MV-4-11 (cell line): ENCODE data around the gene SLC15A2.
A peak's percentile ranks its signal among the peaks of the same experiment; 100 is the strongest.
"Not testable (repeated sequence)": the region's sequence is repeated elsewhere in the genome, so short reads cannot be mapped to it uniquely, and the experiment has no call there.

Experiments
- DNase-seq: peaks from one replicate; lab custom pipeline; 2025; lab: John Stamatoyannopoulos, UW

The SLC15A2 gene

GRCh38 chr3:121926380-121926779 lies 32.2 kb downstream of the SLC15A2 start:
- no peak for DNase-seq

DNA sequence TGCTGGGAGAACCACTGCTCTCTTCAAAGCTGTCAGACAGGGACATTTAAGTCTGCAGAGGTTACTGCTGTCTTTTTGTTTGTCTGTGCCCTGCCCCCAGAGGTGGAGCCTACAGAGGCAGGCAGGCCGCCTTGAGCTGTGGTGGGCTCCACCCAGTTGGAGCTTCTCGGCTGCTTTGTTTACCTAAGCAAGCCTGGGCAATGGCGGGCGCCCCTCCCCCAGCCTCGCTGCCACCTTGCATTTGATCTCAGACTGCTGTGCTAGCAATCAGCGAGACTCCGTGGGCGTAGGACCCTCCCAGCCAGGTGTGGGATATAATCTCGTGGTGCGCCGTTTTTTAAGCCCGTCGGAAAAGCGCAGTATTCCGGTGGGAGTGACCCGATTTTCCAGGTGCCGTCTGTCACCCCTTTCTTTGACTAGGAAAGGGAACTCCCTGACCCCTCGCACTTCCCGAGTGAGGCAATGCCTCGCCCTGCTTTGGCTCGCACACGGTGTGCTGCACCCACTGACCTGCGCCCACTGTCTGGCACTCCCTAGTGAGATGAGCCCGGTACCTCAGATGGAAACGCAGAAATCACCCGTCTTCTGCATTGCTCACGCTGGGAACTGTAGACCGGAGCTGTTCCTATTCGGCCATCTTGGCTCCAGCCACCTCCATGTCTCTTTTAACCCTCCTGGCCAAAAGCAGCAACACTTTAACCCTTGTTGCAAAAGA lies 44.1 kb downstream of the SLC15A2 start:
- not testable (repeated sequence) for DNase-seq

GRCh38 chr3:121941592-121941991 lies 47.4 kb downstream of the SLC15A2 start:
- no peak for DNase-seq

GRCh38 chr3:121942116-121942786 lies 48.0 kb downstream of the SLC15A2 start:
- DNase-seq, result no peak

- DNase-seq, result no peak
Measured at GRCh38 chr3:121943431-121943830, 49.2 kb downstream of the SLC15A2 start.

DNA sequence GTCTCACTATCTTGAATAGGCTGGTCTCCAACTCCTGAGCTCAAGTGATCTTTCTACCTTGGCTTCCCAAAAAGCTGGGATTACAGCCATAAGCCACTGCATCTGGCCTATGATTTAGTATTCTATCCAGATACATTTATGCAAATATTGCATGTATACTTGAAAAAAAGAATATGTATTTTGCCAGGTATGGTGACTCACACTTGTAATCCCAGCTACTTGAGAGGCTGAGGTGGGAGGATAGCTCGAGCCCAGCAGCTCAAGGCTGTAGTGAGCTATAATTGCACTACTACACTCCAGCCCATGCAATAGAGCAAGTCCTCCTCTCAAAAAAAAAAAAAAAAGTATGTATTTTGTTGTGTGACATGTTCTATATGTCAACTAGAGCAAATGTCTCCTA lies 54.4 kb downstream of the SLC15A2 start:
- DNase-seq, result no peak

DNA sequence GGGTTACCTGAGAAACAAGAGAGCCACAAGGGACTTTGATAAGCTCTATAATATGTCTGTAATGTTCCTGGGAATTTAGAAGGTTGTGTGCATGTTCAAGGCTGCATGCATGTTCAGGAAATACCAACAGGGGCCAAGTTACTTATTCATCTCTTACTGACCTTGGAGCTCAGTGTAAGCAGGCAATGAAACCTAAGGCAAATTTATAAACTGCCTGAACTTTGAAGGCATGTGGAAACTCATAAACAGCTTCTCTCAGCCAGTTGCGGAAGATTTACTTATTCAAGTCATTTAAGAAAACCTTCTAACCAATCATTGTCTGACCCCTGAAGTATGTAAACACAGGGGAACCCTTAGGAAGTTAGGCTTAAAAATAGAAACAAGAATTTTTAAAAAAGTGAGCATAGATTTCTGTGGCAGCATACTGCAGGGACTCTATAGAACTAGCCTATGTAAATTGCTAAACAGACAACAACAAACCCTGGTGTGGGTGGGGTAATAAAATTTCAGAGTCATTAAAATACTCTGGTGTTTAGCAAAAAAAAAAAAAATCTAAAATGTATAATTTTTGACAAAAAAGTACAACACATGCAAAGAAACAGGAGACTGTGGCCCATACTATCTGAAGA lies 57.2 kb downstream of the SLC15A2 start:
- no peak for DNase-seq

DNA sequence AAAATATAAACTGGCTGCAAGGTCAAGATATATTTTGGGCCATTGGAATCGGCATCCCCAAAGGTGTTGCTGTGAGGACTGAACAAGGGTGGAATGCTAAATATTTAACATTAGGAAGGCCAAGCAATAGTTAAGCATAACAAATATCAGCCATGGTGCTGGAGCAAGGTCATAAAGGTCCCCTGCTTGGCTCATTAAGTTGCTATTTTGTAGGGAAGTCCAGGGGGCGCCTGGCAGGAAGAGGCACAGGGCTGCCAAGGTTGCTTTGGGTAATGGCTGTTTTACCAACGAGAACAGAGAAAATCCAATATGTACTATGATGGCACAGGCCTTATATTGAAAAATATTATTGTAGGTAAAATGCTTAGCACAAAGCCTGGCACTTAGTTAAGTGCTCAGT lies 62.2 kb downstream of the SLC15A2 start:
- DNase-seq, result no peak

- DNase-seq, result peak; percentile 88
Measured at GRCh38 chr3:121957674-121958415, 63.6 kb downstream of the SLC15A2 start.

GRCh38 chr3:121958801-121959200 lies 64.6 kb downstream of the SLC15A2 start:
- peak; percentile 40 for DNase-seq

- no peak for DNase-seq
Measured at GRCh38 chr3:121961283-121961682, 67.1 kb downstream of the SLC15A2 start.

GRCh38 chr3:121962443-121962842 lies 68.2 kb downstream of the SLC15A2 start:
- DNase-seq, result no peak

- no peak for DNase-seq
Measured at GRCh38 chr3:121963608-121964007, 69.4 kb downstream of the SLC15A2 start.

GRCh38 chr3:121969631-121970030 lies 75.4 kb downstream of the SLC15A2 start:
- DNase-seq, result no peak

- DNase-seq, result no peak
Measured at GRCh38 chr3:121970047-121970446, 75.8 kb downstream of the SLC15A2 start.

DNA sequence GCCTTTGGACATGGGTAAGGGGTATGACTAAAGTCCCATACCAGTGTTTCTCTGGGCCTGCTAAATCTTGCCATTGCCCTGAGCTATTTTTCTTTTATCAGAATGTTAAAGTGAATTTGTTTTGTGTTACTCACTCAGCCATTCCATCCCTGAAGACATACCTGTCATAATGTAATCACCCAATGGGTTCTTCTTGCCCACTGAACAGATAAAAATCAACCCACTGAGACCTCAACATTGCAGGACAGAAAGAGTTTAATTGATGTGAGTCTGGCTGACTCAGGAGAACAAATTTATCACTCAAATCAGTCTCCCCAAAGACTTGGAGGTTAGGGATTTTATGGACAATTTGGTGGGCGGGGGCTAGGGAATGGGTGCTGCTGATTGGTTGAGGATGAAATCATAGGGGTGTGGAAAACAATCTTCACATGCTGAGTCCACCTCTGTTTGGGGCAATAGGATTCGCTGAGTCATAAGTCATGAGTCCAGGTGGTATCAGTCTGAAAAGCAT lies 80.5 kb downstream of the SLC15A2 start:
- DNase-seq, result no peak

DNA sequence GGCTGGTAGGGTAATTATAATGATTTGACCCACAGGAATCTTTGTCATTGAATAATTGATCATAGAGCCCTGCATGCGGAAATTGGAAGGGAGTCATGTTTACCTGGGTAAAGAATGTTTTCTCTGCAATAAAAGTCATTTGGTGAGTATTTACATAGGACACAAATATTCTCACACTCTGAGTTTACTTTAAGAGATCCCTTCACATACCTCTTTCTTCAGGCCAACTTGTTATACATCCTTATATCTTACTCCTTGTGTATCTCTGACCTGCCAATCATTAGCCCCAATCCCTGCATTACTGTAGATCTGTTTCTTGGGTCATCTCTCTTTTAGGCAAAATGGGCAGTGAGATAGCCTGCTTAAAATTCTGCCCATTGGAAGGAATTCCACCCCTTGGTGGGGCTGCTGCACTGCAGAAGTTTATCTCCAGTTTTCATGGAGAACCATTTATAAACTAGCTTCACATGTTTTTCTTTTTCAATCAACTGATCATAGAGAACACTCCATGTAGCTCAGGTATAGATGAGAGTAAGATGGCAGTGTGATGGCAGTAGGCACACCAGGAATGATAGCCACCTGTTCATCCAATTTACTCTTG lies 81.6 kb downstream of the SLC15A2 start:
- DNase-seq, result no peak

GRCh38 chr3:121976727-121977126 lies 82.5 kb downstream of the SLC15A2 start:
- DNase-seq, result no peak

GRCh38 chr3:121979246-121979645 lies 85.0 kb downstream of the SLC15A2 start:
- no peak for DNase-seq

DNA sequence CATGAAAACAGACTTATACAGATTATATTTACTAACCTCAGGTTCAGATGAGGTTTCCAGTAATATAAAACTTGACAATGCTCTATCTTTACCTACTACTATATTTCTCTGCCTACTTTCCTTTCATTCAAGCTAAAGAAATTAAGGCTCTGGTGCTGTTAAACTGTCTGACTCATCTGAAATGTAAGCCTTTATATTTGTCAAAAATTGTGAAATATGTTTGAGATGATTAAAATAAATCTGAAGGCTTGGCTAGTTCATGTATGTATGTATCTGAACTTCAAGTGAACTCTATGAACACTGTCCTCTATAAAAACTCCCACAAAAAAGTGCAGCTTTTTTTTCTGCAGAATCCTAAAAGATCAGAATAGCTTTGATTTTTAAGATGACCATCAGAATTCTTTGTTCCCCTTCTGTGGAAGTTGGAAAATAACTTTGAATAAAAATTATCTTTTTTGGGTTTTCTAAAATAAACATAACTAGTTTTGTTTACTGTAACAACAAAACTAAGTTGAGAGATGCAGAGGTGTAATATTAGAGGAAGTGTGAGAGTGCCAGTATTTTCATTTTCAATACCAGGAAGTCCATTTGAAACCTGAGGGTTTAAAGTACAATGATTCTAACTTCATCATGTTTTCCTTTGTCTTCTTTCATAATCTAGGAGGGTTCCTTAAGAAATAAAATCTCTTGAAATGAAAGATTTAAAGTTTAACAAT lies 85.7 kb downstream of the SLC15A2 start:
- DNase-seq, result no peak

GRCh38 chr3:121980450-121980796 lies 86.2 kb downstream of the SLC15A2 start:
- DNase-seq, result no peak
